Panc1 (cell line): ENCODE results near the gene KIF1A. TPM values are rescaled to one million over a fixed set of nuclear protein-coding genes. Genes with fewer than 3 reads are reported as not detected.

Experiments
- ATAC-seq: fragments of 200-7000 bp; cut with Tn5 transposase; 2 replicates; pipeline ENCODE4 v1.9.1; 2020; ENCODE audit warnings: mild to moderate bottlenecking, moderate library complexity
- BruUV-seq: library from RNA; stranded (reverse); fragments of 400-500 nt; replicated peaks from 2 replicates; lab custom pipeline; 2021; lab: Mats Ljungman, UMichigan
- CTCF ChIA-PET: fragments of 300-600 bp; sonication (Branson Sonifier 250); formaldehyde crosslinking; loops from one replicate; lab custom pipeline; 2022; ENCODE audit warnings: antibody characterized with exemption; lab: Charles Lee
- POLR2A ChIA-PET: fragments of 300-600 bp; sonication (Branson Sonifier 250); formaldehyde crosslinking; loops from one replicate; lab custom pipeline; 2022; ENCODE audit warnings: antibody characterized with exemption; lab: Charles Lee
- DNase-seq: peaks from one replicate; pipeline ENCODE4 v3.0.0-alpha.2; 2010; ENCODE audit warnings: low read depth, low spot score
- H3K27ac ChIP-seq: 2 replicates; pipeline ENCODE4 v1.5.1; 2011; ENCODE audit warnings: mild to moderate bottlenecking, low read length, inconsistent platforms
- H3K27me3 ChIP-seq: fragments of 200-500 bp; sonication (Bioruptor generic); 2 replicates; pipeline ENCODE4 v1.6.0; 2014; ENCODE audit warnings: low read length, inconsistent platforms; ENCODE audit not compliant: control insufficient read depth, insufficient read depth
- H3K36me3 ChIP-seq: fragments of 200-500 bp; sonication (Bioruptor generic); 2 replicates; pipeline ENCODE4 v1.5.1; 2014; ENCODE audit warnings: inconsistent platforms, mild to moderate bottlenecking, low read length, moderate library complexity; ENCODE audit not compliant: control insufficient read depth, insufficient read depth
- H3K4me1 ChIP-seq: 2 replicates; pipeline ENCODE4 v1.5.1; 2011; ENCODE audit warnings: inconsistent platforms, mild to moderate bottlenecking, low read length, moderate library complexity; ENCODE audit not compliant: control insufficient read depth, insufficient read depth
- H3K4me3 ChIP-seq, 2 experiments: 2 replicates each; pipeline ENCODE4 v1.5.1; 2011 to 2012; ENCODE audit warnings: low read depth in 2 of 2, low read length in 2 of 2, mild to moderate bottlenecking in 2 of 2, inconsistent platforms in 1 of 2, moderate library complexity in 1 of 2
- H3K9me3 ChIP-seq: fragments of 200-500 bp; sonication (Bioruptor generic); 2 replicates; pipeline ENCODE4 v1.5.1; 2014; ENCODE audit warnings: low read depth, mild to moderate bottlenecking, inconsistent platforms, low read length, moderate library complexity; ENCODE audit not compliant: control insufficient read depth, insufficient read depth
- POLR2AphosphoS5 ChIP-seq: IDR thresholded peaks from 2 replicates; pipeline ENCODE4 v1.6.1; 2012; ENCODE audit warnings: mild to moderate bottlenecking, low read depth, low read length, moderate library complexity
- REST ChIP-seq, 2 experiments: IDR thresholded peaks; 2 replicates each; pipeline ENCODE4 v1.6.1; 2011 to 2012; ENCODE audit warnings: low read depth in 2 of 2, control low read depth in 1 of 2, low read length in 1 of 2, mild to moderate bottlenecking in 1 of 2, moderate library complexity in 1 of 2; ENCODE audit not compliant: insufficient read depth in 1 of 2
- SIN3A ChIP-seq: IDR thresholded peaks from 2 replicates; pipeline ENCODE4 v1.6.1; 2012; ENCODE audit warnings: low read depth, mild to moderate bottlenecking, low read length, moderate library complexity, borderline replicate concordance; ENCODE audit not compliant: insufficient read depth
- TCF7L2 ChIP-seq: IDR thresholded peaks from 2 replicates; pipeline ENCODE4 v1.6.1; 2011; ENCODE audit warnings: mild to moderate bottlenecking, low read depth, low read length, inconsistent platforms
- in situ Hi-C: cut with HindIII; loops from 2 replicates; pipeline ENCODE4 v1.10.0; 2016; ENCODE audit warnings: low sequenced_read_pairs, low pct_unique_long_range_greater_than_20kb
- intact Hi-C: fragments of 100-400 bp; cut with micrococcal nuclease; formaldehyde crosslinking; loops from one replicate; pipeline ENCODE4 v1.10.0; 2022; ENCODE audit not compliant: unreplicated experiment
- total RNA-seq: library from RNA; stranded (reverse); gene quantifications from one replicate; pipeline ENCODE4 v1.2.1, GENCODE V29; 2021; ENCODE audit not compliant: unreplicated experiment
- TF ChIP-seq, protein P1 (sequence below): fragments of 450-650 bp; IDR thresholded peaks from 2 replicates; pipeline ENCODE4 v1.5.1; 2017; ENCODE audit warnings: mild to moderate bottlenecking

KIF1A gene
- total RNA-seq, 1 experiment from 2014 or later = 132 TPM

DNA sequence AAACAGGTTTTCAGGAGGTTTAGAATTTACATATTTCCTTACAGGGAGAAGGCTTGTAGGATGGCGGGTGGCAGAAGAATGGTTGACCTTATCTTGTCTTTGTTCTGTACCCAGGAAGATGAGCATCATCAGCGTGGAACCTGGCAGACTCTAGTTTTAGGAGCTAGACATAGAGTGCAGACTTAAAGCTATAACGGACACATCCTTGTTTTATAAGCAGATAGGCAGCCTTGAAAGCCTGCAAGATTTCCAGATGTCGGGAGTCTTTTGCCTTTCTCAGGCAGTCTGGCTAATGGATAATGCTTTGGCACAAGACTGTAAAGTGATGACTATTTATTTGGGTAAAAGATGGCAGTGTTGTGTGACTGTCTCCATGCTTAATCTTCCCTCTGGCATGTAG, 149.1 kb downstream of the KIF1A start:
- intact Hi-C loops (no loop called here), in situ Hi-C loops (no loop called here)
- DNase-seq = no peak
- CTCF ChIA-PET = no interaction called here
- H3K27me3 ChIP-seq = peaks cover 24% of the 10 kb centered on the region
- no peaks in the 10 kb centered on the region for H3K9me3 ChIP-seq
- no peaks in the 10 kb centered on the region for H3K4me1 ChIP-seq
- BruUV-seq = no TSS peak
- POLR2A ChIA-PET = no interaction called here
- TF ChIP-seq TCF7L2 (no peak), SIN3A (no peak), POLR2AphosphoS5 (no peak), REST (IDR thresholded peaks at IDR 0.05; ENCODE audit: insufficient read depth in 1 of 2, low read depth in 2 of 2, low read length in 1 of 2) (no peak)
- TF ChIP-seq, protein P1, sequence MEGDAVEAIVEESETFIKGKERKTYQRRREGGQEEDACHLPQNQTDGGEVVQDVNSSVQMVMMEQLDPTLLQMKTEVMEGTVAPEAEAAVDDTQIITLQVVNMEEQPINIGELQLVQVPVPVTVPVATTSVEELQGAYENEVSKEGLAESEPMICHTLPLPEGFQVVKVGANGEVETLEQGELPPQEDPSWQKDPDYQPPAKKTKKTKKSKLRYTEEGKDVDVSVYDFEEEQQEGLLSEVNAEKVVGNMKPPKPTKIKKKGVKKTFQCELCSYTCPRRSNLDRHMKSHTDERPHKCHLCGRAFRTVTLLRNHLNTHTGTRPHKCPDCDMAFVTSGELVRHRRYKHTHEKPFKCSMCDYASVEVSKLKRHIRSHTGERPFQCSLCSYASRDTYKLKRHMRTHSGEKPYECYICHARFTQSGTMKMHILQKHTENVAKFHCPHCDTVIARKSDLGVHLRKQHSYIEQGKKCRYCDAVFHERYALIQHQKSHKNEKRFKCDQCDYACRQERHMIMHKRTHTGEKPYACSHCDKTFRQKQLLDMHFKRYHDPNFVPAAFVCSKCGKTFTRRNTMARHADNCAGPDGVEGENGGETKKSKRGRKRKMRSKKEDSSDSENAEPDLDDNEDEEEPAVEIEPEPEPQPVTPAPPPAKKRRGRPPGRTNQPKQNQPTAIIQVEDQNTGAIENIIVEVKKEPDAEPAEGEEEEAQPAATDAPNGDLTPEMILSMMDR = no peak
- no peak for ATAC-seq
- no peaks in the 10 kb centered on the region for H3K36me3 ChIP-seq
- no peak overlapping the region for H3K27ac ChIP-seq
- no peak overlapping the region for H3K4me3 ChIP-seq

DNA sequence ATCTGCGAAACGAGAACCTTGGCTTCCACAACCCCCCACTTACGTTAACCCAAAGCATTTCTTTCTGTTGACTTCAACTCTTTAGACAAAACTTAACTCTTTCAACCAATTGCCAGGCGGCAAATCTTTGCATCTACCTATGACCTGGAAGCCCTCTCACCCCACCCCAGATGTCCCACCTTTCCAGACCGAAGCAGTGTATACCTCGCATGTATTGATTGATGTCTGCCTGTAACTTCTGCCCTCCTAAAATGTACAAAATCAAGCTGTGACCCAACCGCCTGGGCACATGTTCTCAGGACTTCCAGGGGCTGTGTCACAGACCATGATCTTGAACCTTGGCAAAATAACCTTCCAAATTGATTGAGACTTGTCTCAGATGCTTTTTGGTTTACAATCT, 149.6 kb downstream of the KIF1A start:
- Histone ChIP-seq H3K36me3 (no peaks in the 10 kb centered on the region), H3K27ac (no peak overlapping the region), H3K4me1 (no peaks in the 10 kb centered on the region), H3K27me3 (peaks cover 24% of the 10 kb centered on the region), H3K9me3 (no peaks in the 10 kb centered on the region), H3K4me3 (no peak overlapping the region)
- CTCF ChIA-PET = no interaction called here
- ATAC-seq (no peak), DNase-seq (no peak)
- in situ Hi-C loops = no loop called here
- intact Hi-C loops = no loop called here
- TF ChIP-seq, protein P1 = no peak
- no peak for TF ChIP-seq TCF7L2
- no peak for TF ChIP-seq REST (IDR thresholded peaks at IDR 0.05; ENCODE audit: insufficient read depth in 1 of 2, low read depth in 2 of 2, low read length in 1 of 2)
- TF ChIP-seq SIN3A = no peak
- no peak for TF ChIP-seq POLR2AphosphoS5
- POLR2A ChIA-PET = no interaction called here
- no TSS peak for BruUV-seq
